IPS-NIHi7 (cell line): Measurements from ENCODE around the gene HID1.
A peak's percentile ranks its signal among the peaks of the same experiment; 100 is the strongest.
"Not testable (repeated sequence)": the region's sequence is repeated elsewhere in the genome, so short reads cannot be mapped to it uniquely, and the experiment has no call there.

ENCODE experiments used
- DNase-seq: peaks from one replicate; pipeline ENCODE4 v3.0.0; 2012; ENCODE audit warnings: mixed read lengths; ENCODE audit errors: extremely low spot score

The HID1 gene

GRCh38 chr17:74999523-74999922 lies 27.0 kb upstream of the HID1 start:
- DNase-seq: no peak

- no peak for DNase-seq
Observed at GRCh38 chr17:74998783-74999182, 26.2 kb upstream of the HID1 start.

GRCh38 chr17:74995847-74996246 lies 23.3 kb upstream of the HID1 start:
- no peak for DNase-seq

GRCh38 chr17:74994440-74994839 lies 21.9 kb upstream of the HID1 start:
- no peak for DNase-seq

- no peak for DNase-seq
Observed at GRCh38 chr17:74992223-74992622, 19.7 kb upstream of the HID1 start.

- DNase-seq: no peak
Observed at GRCh38 chr17:74990581-74991105, 18.1 kb upstream of the HID1 start.

- DNase-seq: peak; percentile 60
Observed at GRCh38 chr17:74987909-74988711, 15.6 kb upstream of the HID1 start.

- peak; percentile 95 for DNase-seq
Observed at GRCh38 chr17:74987418-74987908, 14.9 kb upstream of the HID1 start, which contains the start of gene CDR2L. CDR2L (plus strand) TSS chr17:74987632; CDS start chr17:74988044, 412 bp downstream.

GRCh38 chr17:74986206-74986576 lies 13.6 kb upstream of the HID1 start:
- no peak for DNase-seq

- not testable (repeated sequence) for DNase-seq
Observed at GRCh38 chr17:74982663-74983313, 10.2 kb upstream of the HID1 start.

- peak; percentile 90 for DNase-seq
Observed at GRCh38 chr17:74981979-74982662, 9.6 kb upstream of the HID1 start.

GRCh38 chr17:74981318-74981978 lies 8.9 kb upstream of the HID1 start:
- DNase-seq: no peak

- DNase-seq: no peak
Observed at GRCh38 chr17:74979408-74980146, 7.0 kb upstream of the HID1 start.

GRCh38 chr17:74978240-74978639 lies 5.7 kb upstream of the HID1 start:
- DNase-seq: no peak

GRCh38 chr17:74977802-74978201 lies 5.2 kb upstream of the HID1 start:
- DNase-seq: no peak

GRCh38 chr17:74975943-74976342 lies 3.4 kb upstream of the HID1 start:
- DNase-seq: no peak

GRCh38 chr17:74972973-74973328 lies 392 bp upstream of the HID1 start:
- DNase-seq: no peak

- DNase-seq: no peak
Observed at GRCh38 chr17:74971842-74972106, 785 bp downstream of the HID1 start.

GRCh38 chr17:74971069-74971841 lies 1.3 kb downstream of the HID1 start:
- DNase-seq: no peak

GRCh38 chr17:74970395-74970794 lies 2.2 kb downstream of the HID1 start:
- DNase-seq: no peak

- DNase-seq: not testable (repeated sequence)
Observed at GRCh38 chr17:74969501-74969900, 3.1 kb downstream of the HID1 start.
